NCI-H1694 (cell line): ENCODE data around the gene RIOX2.
"Not testable (repeated sequence)": the region's sequence is repeated elsewhere in the genome, so short reads cannot be mapped to it uniquely, and the experiment has no call there.

ENCODE experiments used
- DNase-seq: peaks from one replicate; lab custom pipeline; 2025; lab: John Stamatoyannopoulos, UW

RIOX2 gene

DNA sequence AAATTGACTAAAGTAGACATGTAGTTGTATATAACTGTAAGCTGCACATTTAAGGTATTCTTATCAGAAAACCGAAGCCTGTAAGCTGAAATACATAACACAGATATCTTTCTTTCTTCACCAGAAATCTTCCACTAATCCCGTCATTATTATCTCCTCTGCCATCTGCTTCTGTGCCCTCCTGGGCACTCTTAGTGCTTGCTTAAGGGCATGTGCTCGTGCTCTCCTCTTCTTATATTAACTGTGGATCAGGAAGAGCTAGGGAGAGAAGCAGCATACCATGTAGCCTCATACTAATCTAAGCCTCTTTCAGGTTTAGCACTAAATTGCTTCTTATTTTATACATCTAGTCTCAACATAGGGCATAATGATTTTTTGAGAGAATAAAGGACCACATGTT is 60.8 kb downstream of the RIOX2 start:
- DNase-seq: no peak

- no peak for DNase-seq
These were observed 61.3 kb downstream of the RIOX2 start for GRCh38 chr3:97910931-97911351.

DNA sequence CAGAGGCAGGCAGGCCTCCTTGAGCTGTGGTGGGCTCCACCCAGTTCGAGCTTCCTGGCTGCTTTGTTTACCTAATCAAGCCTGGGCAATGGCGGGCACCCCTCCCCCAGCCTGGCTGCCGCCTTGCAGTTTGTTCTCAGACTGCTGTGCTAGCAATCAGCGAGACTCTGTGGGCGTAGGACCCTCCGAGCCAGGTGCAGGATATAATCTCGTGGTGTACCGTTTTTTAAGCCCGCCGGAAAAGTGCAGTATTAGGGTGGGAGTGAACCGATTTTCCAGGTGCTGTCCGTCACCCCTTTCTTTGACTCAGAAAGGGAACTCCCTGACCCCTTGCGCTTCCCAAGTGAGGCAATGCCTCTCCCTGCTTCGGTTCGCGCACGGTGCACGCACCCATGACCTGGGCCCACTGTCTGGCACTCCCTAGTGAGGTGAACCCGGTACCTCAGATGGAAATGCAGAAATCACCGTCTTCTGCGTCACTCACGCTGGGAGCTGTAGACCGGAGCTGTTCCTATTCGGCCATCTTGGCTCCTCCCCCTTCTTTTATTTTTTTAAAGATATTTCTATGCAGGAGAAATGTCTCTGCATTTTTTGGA is 61.9 kb downstream of the RIOX2 start:
- not testable (repeated sequence) for DNase-seq

DNA sequence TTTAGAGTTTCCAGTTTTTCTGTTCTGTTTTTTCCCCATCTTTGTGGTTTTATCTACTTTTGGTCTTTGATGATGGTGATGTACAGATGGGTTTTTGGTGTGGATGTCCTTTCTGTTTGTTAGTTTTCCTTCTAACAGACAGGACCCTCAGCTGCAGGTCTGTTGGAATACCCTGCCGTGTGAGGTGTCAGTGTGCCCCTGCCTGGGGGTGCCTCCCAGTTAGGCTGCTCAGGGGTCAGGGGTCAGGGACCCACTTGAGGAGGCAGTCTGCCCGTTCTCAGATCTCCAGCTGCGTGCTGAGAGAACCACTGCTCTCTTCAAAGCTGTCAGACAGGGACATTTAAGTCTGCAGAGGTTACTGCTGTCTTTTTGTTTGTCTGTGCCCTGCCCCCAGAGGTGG is 62.4 kb downstream of the RIOX2 start:
- not testable (repeated sequence) for DNase-seq

DNA sequence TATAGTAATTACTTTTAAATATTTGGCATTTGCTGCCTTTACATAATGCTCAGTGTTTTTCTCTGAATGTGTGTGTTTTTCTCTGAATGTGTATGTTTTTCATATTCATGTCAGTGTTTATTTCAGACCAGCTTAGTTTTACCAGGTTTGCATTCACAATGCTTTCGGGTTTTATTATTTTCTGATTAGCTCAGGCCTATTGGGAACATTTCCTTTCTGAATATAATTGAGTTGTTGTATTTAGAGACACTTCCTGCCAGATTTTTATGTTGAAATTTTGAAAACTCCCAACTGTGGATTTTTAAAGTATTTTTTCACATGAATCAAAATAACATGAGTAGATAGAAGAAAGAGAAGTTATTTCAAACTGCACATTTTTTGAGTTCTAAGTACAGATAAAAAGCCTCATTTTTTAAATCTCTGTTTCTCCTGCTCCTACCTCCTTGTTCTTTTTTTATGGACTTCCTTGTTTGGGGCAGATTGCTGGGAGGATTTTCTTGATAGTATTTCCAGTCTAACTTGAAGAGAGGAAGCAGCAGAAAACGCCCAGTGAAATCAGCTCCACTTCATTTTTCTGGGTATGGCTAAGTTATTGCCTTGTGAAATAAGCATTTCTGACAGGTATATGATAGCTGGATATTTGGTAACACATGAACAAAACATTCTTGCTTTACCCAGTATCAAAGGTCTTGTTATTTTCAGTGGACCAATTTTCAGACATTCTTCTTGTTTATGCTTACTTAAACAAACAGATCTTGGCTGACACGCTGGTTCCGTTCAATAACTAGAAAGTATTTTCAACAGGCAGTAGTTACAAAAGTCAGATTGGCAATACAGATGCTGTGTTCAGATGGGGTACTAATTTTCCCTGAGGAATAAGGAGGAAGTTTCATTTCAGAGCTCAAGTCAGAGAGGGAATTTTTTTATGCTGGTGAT is 70.7 kb downstream of the RIOX2 start:
- DNase-seq: no peak

GRCh38 chr3:97899331-97899730 is 72.9 kb downstream of the RIOX2 start:
- no peak for DNase-seq

DNA sequence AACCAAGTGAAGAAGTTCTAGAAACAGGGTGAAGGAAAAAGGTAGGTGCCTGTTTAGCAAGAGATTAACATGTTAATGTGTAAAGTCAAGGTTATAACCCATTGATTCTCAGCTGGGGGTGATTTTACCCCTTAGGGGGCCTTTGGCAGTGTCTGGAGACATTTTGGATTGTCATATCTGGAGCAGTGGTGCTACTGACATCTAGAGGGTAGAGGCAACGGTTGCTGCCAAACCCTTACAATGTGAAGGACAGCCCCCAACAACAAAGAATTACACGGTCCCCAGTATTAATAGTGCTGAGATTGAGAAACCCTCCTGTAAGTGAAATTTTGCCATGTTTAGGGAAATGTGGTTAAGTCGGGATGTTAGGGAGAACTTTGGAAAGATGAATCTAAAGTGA is 75.7 kb downstream of the RIOX2 start:
- no peak for DNase-seq

- DNase-seq: no peak
These were observed 76.1 kb downstream of the RIOX2 start for GRCh38 chr3:97896129-97896528.

DNA sequence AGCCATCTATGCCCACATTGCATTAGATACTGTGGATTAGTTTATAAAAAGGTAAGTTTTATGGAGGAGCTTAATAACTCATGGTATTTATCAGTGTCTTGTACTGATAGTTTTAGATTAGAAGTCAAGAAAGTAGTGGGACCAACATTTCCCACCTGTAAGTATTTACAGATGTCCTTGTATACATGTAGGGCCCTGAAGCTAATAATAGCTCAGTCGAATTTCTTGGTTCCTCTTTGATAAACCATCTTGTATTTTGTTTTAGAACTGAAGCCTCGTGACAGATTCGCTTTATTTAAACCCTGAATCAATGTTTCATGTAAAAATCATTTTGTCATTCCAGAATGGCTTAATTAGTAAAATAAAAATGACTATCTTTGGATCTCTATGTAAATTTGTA is 77.0 kb downstream of the RIOX2 start:
- no peak for DNase-seq

- no peak for DNase-seq
These were observed 79.4 kb downstream of the RIOX2 start for GRCh38 chr3:97892852-97893251.
